HepG2 (cell line): Measurements from ENCODE around the gene C19orf44. TPM values are rescaled to one million over a fixed set of nuclear protein-coding genes. Genes with fewer than 3 reads are reported as not detected.

Experiments used
- CAMTA2 ChIP-seq: sonication (generic); formaldehyde crosslinking; IDR thresholded peaks from 2 replicates; pipeline ENCODE4 v1.4.0; 2020; ENCODE audit warnings: mild to moderate bottlenecking, missing genetic modification reagents, borderline replicate concordance
- GATAD2A ChIP-seq: IDR thresholded peaks from 2 replicates; pipeline ENCODE4 v1.6.1; 2016
- HES4 ChIP-seq: sonication (generic); formaldehyde crosslinking; IDR thresholded peaks from 2 replicates; pipeline ENCODE4 v1.9.0; 2021; ENCODE audit warnings: mild to moderate bottlenecking, missing genetic modification reagents, borderline replicate concordance
- MIXL1 ChIP-seq: IDR thresholded peaks from 2 replicates; pipeline ENCODE4 v1.6.1; 2016
- POGZ ChIP-seq: sonication (generic); formaldehyde crosslinking; IDR thresholded peaks from 2 replicates; pipeline ENCODE4 v1.4.0; 2020; ENCODE audit warnings: mild to moderate bottlenecking, missing genetic modification reagents
- RFXANK ChIP-seq: IDR thresholded peaks from 2 replicates; pipeline ENCODE4 v1.6.1; 2016
- SP4 ChIP-seq: sonication (generic); formaldehyde crosslinking; IDR thresholded peaks from 2 replicates; pipeline ENCODE4 v1.8.1; 2023; ENCODE audit warnings: mild to moderate bottlenecking, missing genetic modification reagents
- XRCC5 ChIP-seq: fragments of 200-400 bp; formaldehyde crosslinking; optimal IDR thresholded peaks from 2 replicates; pipeline ENCODE3; 2017; ENCODE audit warnings: mild to moderate bottlenecking, low read length
- ZBTB38 ChIP-seq: sonication (generic); formaldehyde crosslinking; IDR thresholded peaks from 2 replicates; pipeline ENCODE4 v1.5.1; 2020; ENCODE audit warnings: mild to moderate bottlenecking, missing genetic modification reagents
- ZFP90 ChIP-seq: sonication (generic); formaldehyde crosslinking; IDR thresholded peaks from 2 replicates; pipeline ENCODE4 v1.8.0; 2022; ENCODE audit warnings: missing genetic modification reagents, mild to moderate bottlenecking, inconsistent platforms, borderline replicate concordance
- ZNF335 ChIP-seq: sonication (generic); formaldehyde crosslinking; IDR thresholded peaks from 2 replicates; pipeline ENCODE4 v1.4.0; 2020; ENCODE audit warnings: missing genetic modification reagents
- ZNF614 ChIP-seq: IDR thresholded peaks from 2 replicates; pipeline ENCODE4 v1.6.1; 2018; ENCODE audit warnings: missing biosample characterization, missing genetic modification reagents, inconsistent platforms, borderline replicate concordance
- ZNF747 ChIP-seq: sonication (generic); formaldehyde crosslinking; IDR thresholded peaks from 2 replicates; pipeline ENCODE4 v1.8.1; 2023; ENCODE audit warnings: missing genetic modification reagents, mild to moderate bottlenecking, borderline replicate concordance
- polyA plus RNA-seq, 8 experiments: library from polyadenylated mRNA; depleted of rRNA in 3 of 8; stranded (reverse) in 7 of 8; unstranded in 1 of 8; fragments of >200 nt; fragmentation: Illumina TruSeq in 4 of 8; extraction: Trizol in 4 of 8; gene quantifications; 2 replicates each; pipeline versions ENCODE4 v1.2.1 to v1.2.3, GENCODE V29; 2011 to 2016; ENCODE audit warnings: low read depth in 4 of 8, missing spikeins in 1 of 8, mixed read lengths in 1 of 8; ENCODE audit not compliant: insufficient read depth in 1 of 8
- total RNA-seq, 5 experiments: library from RNA; depleted of rRNA; stranded (reverse); fragments of >200 nt; fragmentation: Illumina TruSeq; extraction: Trizol; gene quantifications; 2 replicates each; pipeline ENCODE4 v1.2.3, GENCODE V29; 2016; ENCODE audit warnings: low read depth in 1 of 5
- TF ChIP-seq, protein P1 (sequence below): sonication (generic); formaldehyde crosslinking; IDR thresholded peaks from 2 replicates; pipeline ENCODE4 v1.4.0; 2020; ENCODE audit warnings: mild to moderate bottlenecking, missing genetic modification reagents, borderline replicate concordance
- TF ChIP-seq, protein P2 (sequence below): sonication (generic); formaldehyde crosslinking; IDR thresholded peaks from 2 replicates; pipeline ENCODE4 v1.4.0; 2020; ENCODE audit warnings: missing genetic modification reagents, borderline replicate concordance
- TF ChIP-seq, protein P3 (sequence below): sonication (generic); formaldehyde crosslinking; IDR thresholded peaks from 2 replicates; pipeline ENCODE4 v1.5.1; 2020; ENCODE audit warnings: missing genetic modification reagents, mild to moderate bottlenecking, borderline replicate concordance
- TF ChIP-seq, protein P4 (sequence below): sonication (generic); formaldehyde crosslinking; IDR thresholded peaks from 2 replicates; pipeline ENCODE4 v1.4.0; 2020; ENCODE audit warnings: mild to moderate bottlenecking, missing genetic modification reagents
- TF ChIP-seq, protein P5 (sequence below): sonication (generic); formaldehyde crosslinking; IDR thresholded peaks from 2 replicates; pipeline ENCODE4 v1.5.0; 2020; ENCODE audit warnings: mild to moderate bottlenecking, missing genetic modification reagents

C19orf44 gene
- total and polyA plus RNA-seq, 2 of the 13 experiments (the other 11 are each of a cell fraction or from before 2014, with no cell fraction given), result 3.2 to 4.3 TPM

DNA sequence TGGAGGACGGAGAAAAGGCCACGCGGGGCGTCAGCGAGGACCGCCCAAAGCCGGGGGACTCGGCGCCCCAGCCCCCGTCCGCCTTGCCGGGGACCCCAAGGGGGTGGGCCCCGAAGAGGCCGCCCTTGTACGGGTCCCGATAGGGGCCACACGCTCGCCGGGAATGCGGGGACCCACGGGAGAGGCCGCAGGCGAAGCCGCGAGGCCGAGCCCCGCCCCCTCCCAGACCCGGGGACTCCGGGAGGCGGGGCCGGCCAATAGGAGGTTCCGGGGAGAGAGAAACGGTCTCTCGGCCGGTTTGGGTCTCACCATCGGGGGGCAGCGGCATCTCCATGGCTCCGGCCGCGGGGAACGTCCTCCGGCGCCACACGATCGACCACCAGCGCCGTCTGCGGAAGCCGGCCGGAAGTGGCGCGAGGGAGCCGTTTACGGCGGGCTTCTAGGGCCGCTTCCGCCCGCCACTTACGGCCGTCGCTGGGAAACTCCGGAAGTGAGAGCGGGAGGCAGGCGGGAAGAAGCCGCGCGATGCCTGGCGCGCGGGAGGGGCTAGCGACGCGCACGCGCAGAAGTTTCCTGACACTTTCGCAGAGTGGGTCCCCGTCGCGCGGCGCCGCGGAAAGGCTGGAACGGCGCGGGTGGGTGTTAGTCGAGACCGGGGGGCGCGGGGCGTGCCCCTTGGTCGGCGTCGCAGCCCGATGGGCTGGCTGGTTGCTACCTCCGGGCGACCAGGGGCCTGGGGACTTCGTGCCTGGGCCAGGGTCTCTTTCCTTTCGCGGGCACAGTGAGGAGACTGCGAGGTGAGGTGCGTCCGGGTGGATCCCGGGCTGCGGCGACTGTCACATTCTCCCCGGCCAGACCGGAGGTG is 46.1 kb downstream of the C19orf44 start, which contains the start of gene CHERP (continued):
- TF ChIP-seq, protein P1, sequence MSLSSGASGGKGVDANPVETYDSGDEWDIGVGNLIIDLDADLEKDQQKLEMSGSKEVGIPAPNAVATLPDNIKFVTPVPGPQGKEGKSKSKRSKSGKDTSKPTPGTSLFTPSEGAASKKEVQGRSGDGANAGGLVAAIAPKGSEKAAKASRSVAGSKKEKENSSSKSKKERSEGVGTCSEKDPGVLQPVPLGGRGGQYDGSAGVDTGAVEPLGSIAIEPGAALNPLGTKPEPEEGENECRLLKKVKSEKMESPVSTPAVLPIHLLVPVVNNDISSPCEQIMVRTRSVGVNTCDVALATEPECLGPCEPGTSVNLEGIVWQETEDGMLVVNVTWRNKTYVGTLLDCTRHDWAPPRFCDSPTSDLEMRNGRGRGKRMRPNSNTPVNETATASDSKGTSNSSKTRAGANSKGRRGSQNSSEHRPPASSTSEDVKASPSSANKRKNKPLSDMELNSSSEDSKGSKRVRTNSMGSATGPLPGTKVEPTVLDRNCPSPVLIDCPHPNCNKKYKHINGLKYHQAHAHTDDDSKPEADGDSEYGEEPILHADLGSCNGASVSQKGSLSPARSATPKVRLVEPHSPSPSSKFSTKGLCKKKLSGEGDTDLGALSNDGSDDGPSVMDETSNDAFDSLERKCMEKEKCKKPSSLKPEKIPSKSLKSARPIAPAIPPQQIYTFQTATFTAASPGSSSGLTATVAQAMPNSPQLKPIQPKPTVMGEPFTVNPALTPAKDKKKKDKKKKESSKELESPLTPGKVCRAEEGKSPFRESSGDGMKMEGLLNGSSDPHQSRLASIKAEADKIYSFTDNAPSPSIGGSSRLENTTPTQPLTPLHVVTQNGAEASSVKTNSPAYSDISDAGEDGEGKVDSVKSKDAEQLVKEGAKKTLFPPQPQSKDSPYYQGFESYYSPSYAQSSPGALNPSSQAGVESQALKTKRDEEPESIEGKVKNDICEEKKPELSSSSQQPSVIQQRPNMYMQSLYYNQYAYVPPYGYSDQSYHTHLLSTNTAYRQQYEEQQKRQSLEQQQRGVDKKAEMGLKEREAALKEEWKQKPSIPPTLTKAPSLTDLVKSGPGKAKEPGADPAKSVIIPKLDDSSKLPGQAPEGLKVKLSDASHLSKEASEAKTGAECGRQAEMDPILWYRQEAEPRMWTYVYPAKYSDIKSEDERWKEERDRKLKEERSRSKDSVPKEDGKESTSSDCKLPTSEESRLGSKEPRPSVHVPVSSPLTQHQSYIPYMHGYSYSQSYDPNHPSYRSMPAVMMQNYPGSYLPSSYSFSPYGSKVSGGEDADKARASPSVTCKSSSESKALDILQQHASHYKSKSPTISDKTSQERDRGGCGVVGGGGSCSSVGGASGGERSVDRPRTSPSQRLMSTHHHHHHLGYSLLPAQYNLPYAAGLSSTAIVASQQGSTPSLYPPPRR, result peak; percentile 30; the same call in 1 of the 2 replicates
- TF ChIP-seq ZBTB38 (CRISPR knock-in tag) (peak; percentile 54; the same call in 1 of the 2 replicates), ZNF614 (CRISPR knock-in tag) (peak; percentile 63; the same call in 1 of the 2 replicates), ZNF747 (CRISPR knock-in tag) (peak; percentile 26; the same call in 1 of the 2 replicates), SP4 (CRISPR knock-in tag) (peak; percentile 88), CAMTA2 (CRISPR knock-in tag) (peak; percentile 75; the same call in 1 of the 2 replicates), XRCC5 (peak; percentile 34), MIXL1 (CRISPR knock-in tag) (no peak), ZNF335 (CRISPR knock-in tag) (peak; percentile 35; the same call in 1 of the 2 replicates), GATAD2A (CRISPR knock-in tag) (no peak), ZFP90 (CRISPR knock-in tag) (peak; percentile 38; the same call in 1 of the 2 replicates), RFXANK (CRISPR knock-in tag) (no peak), POGZ (peak; percentile 53; the same call in 1 of the 2 replicates), HES4 (CRISPR knock-in tag) (peak; percentile 59)
- TF ChIP-seq, protein P2, sequence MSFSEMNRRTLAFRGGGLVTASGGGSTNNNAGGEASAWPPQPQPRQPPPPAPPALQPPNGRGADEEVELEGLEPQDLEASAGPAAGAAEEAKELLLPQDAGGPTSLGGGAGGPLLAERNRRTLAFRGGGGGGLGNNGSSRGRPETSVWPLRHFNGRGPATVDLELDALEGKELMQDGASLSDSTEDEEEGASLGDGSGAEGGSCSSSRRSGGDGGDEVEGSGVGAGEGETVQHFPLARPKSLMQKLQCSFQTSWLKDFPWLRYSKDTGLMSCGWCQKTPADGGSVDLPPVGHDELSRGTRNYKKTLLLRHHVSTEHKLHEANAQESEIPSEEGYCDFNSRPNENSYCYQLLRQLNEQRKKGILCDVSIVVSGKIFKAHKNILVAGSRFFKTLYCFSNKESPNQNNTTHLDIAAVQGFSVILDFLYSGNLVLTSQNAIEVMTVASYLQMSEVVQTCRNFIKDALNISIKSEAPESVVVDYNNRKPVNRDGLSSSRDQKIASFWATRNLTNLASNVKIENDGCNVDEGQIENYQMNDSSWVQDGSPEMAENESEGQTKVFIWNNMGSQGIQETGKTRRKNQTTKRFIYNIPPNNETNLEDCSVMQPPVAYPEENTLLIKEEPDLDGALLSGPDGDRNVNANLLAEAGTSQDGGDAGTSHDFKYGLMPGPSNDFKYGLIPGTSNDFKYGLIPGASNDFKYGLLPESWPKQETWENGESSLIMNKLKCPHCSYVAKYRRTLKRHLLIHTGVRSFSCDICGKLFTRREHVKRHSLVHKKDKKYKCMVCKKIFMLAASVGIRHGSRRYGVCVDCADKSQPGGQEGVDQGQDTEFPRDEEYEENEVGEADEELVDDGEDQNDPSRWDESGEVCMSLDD (CRISPR knock-in tag), result peak; percentile 69; the same call in 1 of the 2 replicates
- TF ChIP-seq, protein P3, sequence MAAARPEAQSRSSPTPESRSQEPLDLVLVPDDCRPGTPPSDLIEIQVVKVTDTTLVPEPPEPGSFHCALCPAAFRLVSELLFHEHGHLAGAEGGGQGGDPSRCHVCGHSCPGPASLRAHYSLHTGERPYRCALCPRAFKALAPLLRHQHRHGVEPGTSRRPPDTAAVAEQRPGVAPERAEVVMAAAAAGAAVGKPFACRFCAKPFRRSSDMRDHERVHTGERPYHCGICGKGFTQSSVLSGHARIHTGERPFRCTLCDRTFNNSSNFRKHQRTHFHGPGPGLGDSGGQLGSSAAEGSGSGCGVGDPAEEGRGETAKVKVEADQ (CRISPR knock-in tag), result 0 out of 2 replicates have a peak, but pooled peaks have one; percentile 18
- TF ChIP-seq, protein P4, sequence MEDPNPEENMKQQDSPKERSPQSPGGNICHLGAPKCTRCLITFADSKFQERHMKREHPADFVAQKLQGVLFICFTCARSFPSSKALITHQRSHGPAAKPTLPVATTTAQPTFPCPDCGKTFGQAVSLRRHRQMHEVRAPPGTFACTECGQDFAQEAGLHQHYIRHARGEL (CRISPR knock-in tag), result no peak
- TF ChIP-seq, protein P5, sequence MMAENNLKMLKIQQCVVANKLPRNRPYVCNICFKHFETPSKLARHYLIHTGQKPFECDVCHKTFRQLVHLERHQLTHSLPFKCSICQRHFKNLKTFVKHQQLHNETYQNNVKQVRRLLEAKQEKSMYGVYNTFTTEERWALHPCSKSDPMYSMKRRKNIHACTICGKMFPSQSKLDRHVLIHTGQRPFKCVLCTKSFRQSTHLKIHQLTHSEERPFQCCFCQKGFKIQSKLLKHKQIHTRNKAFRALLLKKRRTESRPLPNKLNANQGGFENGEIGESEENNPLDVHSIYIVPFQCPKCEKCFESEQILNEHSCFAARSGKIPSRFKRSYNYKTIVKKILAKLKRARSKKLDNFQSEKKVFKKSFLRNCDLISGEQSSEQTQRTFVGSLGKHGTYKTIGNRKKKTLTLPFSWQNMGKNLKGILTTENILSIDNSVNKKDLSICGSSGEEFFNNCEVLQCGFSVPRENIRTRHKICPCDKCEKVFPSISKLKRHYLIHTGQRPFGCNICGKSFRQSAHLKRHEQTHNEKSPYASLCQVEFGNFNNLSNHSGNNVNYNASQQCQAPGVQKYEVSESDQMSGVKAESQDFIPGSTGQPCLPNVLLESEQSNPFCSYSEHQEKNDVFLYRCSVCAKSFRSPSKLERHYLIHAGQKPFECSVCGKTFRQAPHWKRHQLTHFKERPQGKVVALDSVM, result peak; percentile 49
